Thoracic aorta (tissue), 2 donors: ENCODE data around the gene WIPF3. TPM values are rescaled to one million over a fixed set of nuclear protein-coding genes. Genes with fewer than 3 reads are reported as not detected.

Experiments
- ATAC-seq: fragments of 150-250 bp; one replicate; pipeline ENCODE4 v1.8.0; 2017; ENCODE audit warnings: low read depth; ENCODE audit not compliant: insufficient number of reproducible peaks, low FRiP score
- DNase-seq: peaks from one replicate; pipeline ENCODE4 v3.0.0-alpha.2; 2020; ENCODE audit warnings: low spot score
- H3K27ac ChIP-seq, 2 donors: fragments of 200-600 bp; sonication (generic); 1 replicate in 1 of 2; 2 replicates in 1 of 2; pipeline ENCODE4 v1.5.1; 2016; ENCODE audit warnings: mild to moderate bottlenecking in 2 of 2, moderate library complexity in 2 of 2
- H3K27me3 ChIP-seq: fragments of 200-600 bp; sonication (generic); replicated peaks from 2 replicates; pipeline ENCODE4 v1.6.0; 2016; ENCODE audit warnings: mild to moderate bottlenecking; ENCODE audit not compliant: insufficient read depth
- H3K36me3 ChIP-seq: fragments of 200-600 bp; sonication (generic); one replicate; pipeline ENCODE4 v1.5.1; 2016
- H3K4me1 ChIP-seq, 2 donors: fragments of 200-600 bp; sonication (generic); 1 replicate in 1 of 2; 2 replicates in 1 of 2; pipeline versions ENCODE4 v1.5.1 to v1.6.0; 2016; ENCODE audit warnings: low read depth in 2 of 2, mild to moderate bottlenecking in 1 of 2; ENCODE audit not compliant: control insufficient read depth in 1 of 2
- H3K4me3 ChIP-seq: fragments of 200-600 bp; sonication (generic); 2 replicates; pipeline ENCODE4 v1.5.1; 2016; ENCODE audit warnings: mild to moderate bottlenecking
- H3K9me3 ChIP-seq: fragments of 200-600 bp; sonication (generic); 2 replicates; pipeline ENCODE4 v1.5.1; 2016
- total RNA-seq, 2 donors: library from RNA; depleted of rRNA; stranded (reverse); fragments of >200 nt; gene quantifications; one replicate each; pipeline versions ENCODE4 v1.1.0 to v1.2.3, GENCODE V29; 2016
- TF ChIP-seq, protein P1 (sequence below): fragments of 200-600 bp; sonication (generic); IDR thresholded peaks from one replicate; pipeline ENCODE4 v1.5.1; 2019; ENCODE audit warnings: antibody characterized with exemption

Gene WIPF3
- total RNA-seq, 2 donors from 2014 or later = 2.4 to 3.7 TPM

DNA sequence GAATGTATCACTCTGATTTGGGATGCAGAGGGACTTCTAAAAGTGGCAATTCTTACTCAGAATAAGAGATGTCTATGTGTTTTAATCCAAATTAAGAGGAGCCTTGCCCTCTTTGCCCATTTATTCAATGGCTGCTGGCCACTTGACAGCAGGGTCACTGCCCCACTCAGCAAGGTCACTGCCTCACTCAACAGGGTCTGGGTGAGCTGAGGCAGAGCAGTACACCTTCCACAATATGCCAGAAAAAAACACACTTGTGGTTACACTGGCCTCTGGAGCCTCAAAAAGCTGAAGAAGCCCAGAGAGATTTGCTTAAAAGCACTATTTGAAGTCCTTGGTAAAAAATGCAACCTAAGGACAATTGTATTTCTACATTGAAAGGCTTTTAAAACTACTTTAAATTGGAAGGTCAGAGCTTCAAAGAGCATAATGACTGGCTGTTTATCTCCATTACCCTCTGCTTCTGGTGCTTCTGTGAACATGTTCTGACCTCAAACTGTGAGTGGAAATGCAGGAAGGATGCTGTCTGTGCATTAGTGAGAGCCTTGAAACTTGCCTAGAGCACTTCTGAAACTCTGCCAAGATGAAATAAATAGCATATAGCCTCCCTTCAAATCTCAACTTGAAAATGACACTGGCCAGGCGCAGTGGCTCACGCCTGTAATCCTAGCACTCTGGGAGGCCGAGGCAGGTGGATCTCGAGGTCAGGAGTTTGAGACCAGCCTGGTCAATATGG, 35.1 kb upstream of the WIPF3 start:
- DNase-seq = no peak
- H3K9me3 ChIP-seq = no peaks in the 10 kb centered on the region
- TF ChIP-seq, protein P1, sequence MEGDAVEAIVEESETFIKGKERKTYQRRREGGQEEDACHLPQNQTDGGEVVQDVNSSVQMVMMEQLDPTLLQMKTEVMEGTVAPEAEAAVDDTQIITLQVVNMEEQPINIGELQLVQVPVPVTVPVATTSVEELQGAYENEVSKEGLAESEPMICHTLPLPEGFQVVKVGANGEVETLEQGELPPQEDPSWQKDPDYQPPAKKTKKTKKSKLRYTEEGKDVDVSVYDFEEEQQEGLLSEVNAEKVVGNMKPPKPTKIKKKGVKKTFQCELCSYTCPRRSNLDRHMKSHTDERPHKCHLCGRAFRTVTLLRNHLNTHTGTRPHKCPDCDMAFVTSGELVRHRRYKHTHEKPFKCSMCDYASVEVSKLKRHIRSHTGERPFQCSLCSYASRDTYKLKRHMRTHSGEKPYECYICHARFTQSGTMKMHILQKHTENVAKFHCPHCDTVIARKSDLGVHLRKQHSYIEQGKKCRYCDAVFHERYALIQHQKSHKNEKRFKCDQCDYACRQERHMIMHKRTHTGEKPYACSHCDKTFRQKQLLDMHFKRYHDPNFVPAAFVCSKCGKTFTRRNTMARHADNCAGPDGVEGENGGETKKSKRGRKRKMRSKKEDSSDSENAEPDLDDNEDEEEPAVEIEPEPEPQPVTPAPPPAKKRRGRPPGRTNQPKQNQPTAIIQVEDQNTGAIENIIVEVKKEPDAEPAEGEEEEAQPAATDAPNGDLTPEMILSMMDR = no peak
- H3K27me3 ChIP-seq = no peaks in the 10 kb centered on the region
- ATAC-seq = no peak
- H3K4me1 ChIP-seq = no peaks in the 10 kb centered on the region
- no peak overlapping the region for H3K4me3 ChIP-seq
- H3K36me3 ChIP-seq = no peaks in the 10 kb centered on the region
- H3K27ac ChIP-seq = no peak overlapping the region

DNA sequence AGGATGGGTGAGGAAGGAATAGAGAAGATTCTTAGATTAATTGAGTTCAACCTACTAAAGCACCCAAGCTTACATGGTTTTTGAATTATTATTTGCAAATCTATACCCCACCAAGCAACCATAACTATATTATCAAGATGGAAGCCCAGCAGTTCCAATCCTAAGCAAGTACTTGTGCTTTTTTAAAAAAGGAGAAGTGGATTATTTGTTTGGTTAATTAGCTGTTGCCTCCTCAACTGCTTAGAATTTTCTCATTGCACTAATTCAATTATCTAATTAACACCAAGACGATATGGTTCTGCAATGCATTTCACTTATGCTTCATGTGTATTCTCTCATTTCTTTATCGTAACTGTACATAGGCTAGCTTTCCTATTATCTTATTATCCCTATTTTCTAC, 27.3 kb upstream of the WIPF3 start:
- no peaks in the 10 kb centered on the region for H3K4me1 ChIP-seq
- ATAC-seq = no peak
- TF ChIP-seq, protein P1 = no peak

DNA sequence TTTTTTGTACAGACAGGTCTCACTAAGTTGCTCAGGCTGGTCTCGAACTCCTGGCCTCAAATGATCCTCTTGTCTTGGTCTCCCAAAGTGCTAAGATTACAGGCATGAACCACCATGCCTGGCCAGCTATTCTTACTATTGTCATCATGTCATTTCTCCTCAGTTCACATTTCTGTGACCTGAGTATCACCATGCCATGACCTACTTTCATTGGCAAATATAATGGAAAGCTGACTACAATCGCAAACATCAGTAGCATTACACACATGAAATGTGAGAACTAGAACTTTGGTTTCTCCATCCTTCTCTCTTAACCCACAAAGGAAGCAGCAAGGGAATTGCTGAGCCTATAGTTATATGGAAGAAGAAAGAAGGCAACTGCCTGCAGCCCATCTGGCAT, 26.0 kb upstream of the WIPF3 start:
- H3K27ac ChIP-seq = no peak overlapping the region
- no peaks in the 10 kb centered on the region for H3K36me3 ChIP-seq
- ATAC-seq (no peak), DNase-seq (no peak)
- no peaks in the 10 kb centered on the region for H3K9me3 ChIP-seq
- H3K4me3 ChIP-seq = no peak overlapping the region
- H3K4me1 ChIP-seq = no peaks in the 10 kb centered on the region
- TF ChIP-seq, protein P1 = no peak
- H3K27me3 ChIP-seq = no peaks in the 10 kb centered on the region

More for the DNA sequence above, 27.3 kb upstream of the WIPF3 start:
- DNase-seq = no peak
- Histone ChIP-seq H3K27ac (no peak overlapping the region), H3K9me3 (no peaks in the 10 kb centered on the region), H3K4me3 (no peak overlapping the region), H3K36me3 (no peaks in the 10 kb centered on the region), H3K27me3 (no peaks in the 10 kb centered on the region)

DNA sequence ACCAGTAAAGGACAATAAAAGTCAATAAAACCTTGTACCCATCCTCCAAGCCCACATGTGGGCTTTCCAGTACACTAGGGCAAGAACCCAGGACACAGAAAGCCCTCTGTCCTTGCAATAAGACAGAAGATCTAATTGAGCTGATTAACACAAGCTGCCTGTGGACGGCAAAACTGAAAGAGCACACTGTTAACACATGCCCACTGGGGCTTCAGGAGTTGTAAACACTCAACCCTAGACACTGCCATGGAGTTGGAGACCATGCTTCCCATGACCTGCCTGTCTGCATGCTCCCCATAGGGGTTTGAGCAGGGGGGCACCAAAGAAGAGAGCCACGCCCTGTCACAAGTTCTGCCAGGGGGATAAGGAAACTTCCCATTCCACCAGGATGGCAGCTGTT, 22.6 kb upstream of the WIPF3 start:
- ATAC-seq (no peak), DNase-seq (no peak)
- Histone ChIP-seq H3K27ac (no peak overlapping the region), H3K4me3 (no peak overlapping the region), H3K36me3 (no peaks in the 10 kb centered on the region), H3K4me1 (no peaks in the 10 kb centered on the region), H3K9me3 (no peaks in the 10 kb centered on the region), H3K27me3 (no peaks in the 10 kb centered on the region)
- TF ChIP-seq, protein P1 = no peak

DNA sequence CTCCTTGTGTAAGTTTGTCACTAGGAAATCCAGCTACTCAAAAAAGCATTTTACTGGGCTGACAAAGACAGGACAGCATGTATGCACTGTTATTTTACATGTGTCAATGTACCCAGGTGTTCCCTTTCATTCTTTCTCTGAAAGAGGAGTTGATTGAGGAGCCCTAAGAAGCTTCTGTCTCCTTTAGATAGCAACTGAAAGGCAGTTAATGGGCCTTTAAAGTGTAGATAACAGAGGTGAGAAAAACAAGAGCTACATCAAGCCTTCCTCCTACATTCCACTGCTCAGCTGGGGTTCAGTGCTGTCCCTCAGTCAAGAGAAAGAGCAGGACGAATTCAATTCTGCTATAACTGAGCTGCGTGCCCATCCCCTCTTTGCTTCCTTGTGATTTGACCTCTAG, 12.8 kb upstream of the WIPF3 start:
- ATAC-seq (no peak), DNase-seq (no peak)
- Histone ChIP-seq H3K4me3 (no peak overlapping the region), H3K4me1 (no peaks in the 10 kb centered on the region), H3K36me3 (no peaks in the 10 kb centered on the region), H3K9me3 (no peaks in the 10 kb centered on the region), H3K27me3 (no peaks in the 10 kb centered on the region), H3K27ac (no peak overlapping the region)
- TF ChIP-seq, protein P1 = no peak
